HG03469 (cell line): Measurements from ENCODE around the gene AGBL4.

Source experiments
- ATAC-seq: cut with Tn5 transposase; IDR thresholded peaks from one replicate; pipeline ENCODE4 v1.9.1; 2021; ENCODE audit warnings: mild to moderate bottlenecking, moderate library complexity, moderate number of reproducible peaks; ENCODE audit not compliant: unreplicated experiment

The AGBL4 gene

DNA sequence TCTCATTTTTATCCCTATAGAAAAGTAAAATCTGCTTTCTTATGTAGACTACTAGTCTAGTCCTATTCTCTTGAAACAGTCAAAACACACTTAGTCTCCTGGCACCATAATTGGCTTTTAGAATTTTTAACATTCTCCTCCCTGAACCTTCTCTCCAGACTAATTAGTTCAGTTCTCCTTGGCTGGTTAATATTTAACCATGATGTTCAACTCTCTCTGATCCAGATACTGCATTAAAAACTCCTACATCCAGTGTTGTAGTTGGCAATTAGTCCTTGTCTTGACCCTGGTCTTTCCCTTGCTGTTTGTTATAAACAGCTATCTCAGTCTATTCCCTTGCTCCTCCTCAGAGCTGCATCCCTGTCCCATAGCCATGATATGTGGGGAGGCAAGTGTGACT, 824.2 kb downstream of the AGBL4 start:
- ATAC-seq, result no peak

DNA sequence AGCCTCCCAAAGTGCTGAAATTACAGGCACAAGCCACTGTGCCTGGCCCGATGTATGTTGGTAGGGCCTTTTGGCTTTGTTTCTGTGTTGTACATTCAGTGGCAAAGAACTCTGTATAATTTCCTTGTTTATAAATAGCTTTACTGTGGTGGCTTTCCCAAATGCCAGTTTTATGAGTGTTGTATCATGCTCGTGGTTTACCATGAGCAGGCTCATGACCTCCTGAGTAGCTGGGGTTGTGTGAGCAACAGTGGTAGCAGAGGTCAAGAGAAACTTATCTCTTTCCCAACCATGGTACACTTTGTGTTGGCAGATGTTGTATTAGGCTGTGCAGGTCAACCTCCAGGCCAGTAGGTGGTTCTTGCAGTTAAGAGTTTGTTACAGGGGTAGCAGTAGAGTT, 826.7 kb downstream of the AGBL4 start:
- ATAC-seq, result no peak

DNA sequence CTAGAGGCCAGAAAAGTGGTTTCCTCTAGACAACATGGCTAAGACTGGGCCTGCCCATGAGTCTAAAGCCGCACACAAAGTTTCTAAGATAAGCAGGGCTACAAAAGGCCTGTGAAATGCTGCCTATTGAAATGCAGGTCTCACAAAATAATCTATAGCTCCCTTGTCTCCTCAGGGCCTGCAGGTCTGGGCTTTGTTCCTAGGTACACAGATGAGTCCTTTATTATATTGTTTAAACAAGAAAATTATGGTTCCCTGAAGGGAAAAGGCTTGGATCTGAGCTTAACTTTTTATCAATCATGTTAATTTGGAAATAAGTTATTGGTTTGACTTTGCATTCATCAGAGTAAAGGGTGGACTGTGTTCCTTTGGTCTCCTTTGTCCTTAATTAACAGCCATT, 833.6 kb downstream of the AGBL4 start:
- ATAC-seq, result no peak

DNA sequence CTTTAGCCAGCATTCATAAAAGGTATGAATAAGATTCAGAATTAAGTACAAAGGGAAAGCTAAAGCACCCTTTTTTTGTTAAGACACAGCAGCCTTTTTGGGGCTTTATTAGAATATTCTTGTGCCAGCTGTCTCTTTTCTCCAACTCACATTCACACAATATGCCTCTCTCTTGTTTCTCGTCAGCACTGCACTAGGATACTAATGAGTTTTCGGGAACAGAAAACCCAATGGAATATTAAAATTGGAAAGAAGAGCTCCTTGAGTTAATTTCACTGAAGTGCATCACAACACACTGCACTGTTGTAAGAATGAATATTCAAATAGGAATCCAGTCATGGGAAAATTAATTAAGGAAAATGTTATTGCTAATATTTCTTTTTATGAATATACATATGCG, 836.7 kb downstream of the AGBL4 start:
- ATAC-seq, result no peak

DNA sequence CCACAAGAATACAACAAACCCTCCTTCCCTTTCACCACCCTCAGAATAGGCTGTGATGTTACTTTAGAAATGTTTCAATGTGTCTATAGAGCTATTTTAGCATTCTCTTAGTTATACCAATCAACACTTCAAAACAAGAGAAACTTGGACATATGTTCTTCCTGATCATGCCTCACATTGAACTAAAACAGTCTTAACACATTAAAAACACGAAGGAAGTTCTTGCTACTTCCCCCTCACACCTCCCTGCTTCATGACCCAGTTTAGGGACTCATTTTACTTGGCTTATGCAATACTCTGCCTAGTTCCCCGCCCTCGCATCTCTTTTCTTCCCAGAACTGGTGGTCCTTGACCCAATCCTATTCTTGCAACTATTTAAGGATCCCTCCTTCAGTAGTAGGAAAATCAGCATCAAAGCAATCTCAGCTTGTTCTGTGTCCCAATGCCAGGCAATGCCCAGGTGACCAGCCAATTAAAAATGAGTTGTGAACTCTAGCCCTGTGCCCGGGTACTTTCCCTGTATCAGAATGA, 838.2 kb downstream of the AGBL4 start:
- no peak for ATAC-seq

DNA sequence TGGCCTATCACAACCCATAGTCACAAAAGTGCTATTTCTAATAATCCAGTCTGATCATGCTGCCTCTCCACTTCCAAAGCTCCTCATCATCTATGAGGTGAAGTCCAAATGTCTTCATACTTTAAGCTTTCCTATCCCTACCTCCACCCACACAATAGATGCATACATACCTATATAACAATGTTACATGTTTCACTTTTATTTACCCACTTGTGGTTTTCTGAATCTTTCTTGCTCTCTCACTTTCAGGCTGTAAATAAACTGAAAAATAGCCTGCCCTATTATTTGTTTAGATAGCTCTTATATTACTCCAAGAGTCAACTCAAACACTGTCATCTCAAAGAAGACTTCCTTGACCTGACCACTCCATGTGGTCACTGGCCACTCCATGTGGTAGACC, 840.3 kb downstream of the AGBL4 start:
- no peak for ATAC-seq

DNA sequence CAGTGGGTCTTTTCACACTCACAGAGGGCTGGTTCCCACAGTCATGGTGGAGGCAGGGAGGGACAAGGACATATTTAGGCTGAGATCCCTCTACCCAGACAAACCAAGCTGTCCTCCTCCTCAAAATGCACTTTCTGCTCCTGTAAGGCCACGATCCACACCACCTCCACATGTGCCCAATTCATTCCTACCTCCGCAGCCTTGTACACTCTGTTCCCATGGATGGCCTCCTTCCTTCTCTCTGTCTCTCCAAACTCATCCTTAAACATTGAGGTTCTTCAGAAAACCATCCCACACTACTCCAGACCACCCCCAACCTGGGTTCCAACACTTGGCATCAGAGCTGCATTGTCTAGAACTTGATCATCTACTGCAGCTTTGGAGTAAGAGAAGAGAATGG, 842.7 kb downstream of the AGBL4 start:
- no peak for ATAC-seq

DNA sequence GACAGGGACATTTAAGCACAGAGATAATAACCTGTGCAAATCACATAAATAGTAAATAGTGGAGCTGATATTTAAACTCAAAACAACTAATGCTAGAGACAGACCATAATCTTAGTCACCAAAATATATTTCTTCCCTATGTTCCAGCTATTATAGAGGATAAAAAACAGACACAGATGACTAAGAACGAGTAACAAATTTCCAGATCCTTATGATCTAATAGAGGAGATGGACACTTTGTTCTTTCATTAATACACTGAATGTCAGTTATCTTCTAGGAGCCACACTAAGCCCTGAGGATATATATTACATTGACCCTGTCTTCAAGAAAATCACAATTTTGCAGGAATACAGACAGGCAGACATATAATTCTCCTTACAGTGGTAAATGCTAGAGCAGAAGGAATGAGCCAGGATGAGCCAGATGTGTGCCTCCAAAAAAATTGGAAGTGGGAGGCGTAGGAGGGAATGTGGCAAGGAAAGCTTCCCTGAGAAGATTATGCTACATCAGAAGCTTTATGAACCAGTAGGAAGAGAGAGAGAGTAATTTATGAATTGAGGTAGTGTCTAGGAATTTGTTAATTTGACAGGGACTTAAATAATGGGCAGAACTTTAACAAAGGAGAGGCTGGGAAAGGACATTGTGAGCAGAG, 851.7 kb downstream of the AGBL4 start:
- ATAC-seq, result no peak

DNA sequence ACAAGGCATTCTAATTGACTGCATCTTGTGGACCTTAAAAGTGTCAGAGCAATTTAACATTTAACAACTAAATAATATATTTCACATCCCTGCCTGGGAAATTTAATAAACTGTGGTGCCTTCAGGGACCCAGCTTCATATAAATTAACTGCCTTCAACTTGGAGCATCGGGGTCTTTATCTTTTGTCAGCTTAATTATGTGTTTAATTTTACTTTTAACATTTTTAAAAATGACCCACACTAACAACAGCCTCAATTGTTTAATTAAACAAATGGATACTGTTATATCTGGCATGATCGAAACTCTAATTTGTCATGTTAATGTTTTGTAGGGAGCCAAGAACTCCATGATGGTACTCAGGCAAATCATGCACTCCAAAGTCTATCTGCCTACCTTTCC, 857.7 kb downstream of the AGBL4 start:
- no peak for ATAC-seq

DNA sequence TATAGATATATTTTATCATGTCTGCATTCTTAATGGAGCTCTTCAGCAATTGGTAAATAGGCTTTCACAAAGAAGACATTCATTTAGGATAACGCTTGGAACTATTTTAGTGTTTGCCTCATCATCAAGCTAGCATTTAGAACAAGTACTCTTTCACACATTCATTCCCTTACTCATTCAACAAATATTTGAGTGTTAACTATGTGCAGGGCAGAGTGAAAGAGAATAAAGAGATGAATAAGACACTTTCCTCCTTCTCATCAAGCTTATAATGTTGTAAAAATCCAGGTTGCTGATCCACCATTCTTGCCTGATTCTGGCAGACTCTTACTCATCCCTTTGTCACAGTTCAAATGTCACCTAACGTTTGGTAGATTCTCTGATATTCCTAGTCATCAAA, 860.7 kb downstream of the AGBL4 start:
- ATAC-seq, result no peak

DNA sequence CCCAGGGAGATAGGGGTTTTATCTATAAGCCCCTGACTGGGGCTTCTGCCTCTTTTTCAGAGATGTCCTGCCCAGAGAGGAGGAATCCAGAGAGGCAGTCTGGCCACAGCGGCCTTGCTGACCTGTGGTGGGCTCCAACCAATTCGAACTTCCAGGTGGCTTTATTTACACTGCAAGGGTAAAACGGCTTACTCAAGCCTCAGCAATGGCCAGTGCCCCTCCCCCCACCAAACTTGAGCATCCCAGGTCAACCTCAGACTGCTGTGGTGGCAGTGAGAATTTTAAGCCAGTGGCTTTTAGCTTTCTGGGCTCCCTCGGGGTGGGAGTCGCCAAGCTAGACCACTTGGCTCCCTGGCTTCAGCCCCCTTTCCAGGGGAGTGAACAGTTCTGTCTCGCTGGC, 863.1 kb downstream of the AGBL4 start:
- no peak for ATAC-seq

DNA sequence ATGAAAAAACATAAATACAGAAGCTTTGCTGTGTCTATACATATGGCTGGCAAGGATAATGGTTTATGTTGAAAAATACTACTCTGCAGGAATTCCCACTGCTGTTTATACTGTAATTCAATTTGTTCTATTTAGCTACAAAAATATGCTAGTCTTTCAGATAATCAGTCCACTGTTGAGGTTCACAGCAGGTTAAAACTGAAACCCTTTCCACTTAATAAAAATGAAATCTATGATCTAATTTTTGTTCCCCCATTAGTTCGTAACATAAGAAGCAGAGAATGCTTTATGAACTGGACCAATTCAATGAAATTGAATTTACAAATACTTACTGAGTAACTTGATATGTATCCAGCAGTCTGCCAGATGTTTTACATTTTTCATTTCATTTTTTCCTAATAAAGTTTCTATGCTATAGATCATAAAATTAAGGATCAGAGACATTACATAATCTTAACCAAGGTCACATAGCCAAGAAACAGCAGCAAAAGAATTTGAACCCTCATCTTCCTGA, 887.0 kb downstream of the AGBL4 start:
- no peak for ATAC-seq

DNA sequence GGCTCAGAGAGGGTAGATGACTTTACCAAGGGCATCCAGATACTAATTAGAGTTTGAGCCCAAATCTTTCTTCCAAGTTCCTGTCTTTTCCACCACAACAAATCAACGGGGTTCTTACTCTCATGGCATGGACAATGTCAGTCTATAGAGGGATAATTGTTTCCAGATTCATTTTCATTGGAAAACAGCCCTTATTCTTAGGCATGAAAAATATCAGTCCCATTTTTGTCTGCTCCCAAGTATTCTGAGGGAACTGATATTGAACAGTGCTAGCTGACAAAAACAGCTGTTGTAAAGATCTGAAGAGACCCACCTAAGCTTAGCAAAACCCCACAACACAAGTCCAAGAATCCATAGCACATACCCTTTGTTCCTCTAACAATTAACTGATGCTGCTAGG, 898.0 kb downstream of the AGBL4 start:
- ATAC-seq, result no peak

DNA sequence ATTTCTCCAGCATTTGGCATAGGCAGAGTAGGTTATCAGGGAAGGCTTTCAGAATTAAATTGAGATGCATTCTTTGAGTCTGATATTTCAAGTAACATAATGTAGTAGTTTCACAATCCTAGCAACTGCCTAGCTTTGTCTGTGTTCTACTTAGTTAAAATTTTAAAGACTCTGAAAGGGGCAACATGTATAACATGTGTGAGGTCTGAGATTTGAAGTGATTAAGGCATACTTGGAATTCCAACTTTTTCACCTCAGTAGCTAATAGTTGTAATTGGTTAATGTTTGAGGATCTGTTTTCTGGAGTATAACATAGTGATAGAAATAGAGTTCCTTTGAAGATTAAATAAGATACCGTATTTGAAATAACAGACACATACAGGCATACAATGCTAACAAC, 911.8 kb downstream of the AGBL4 start:
- no peak for ATAC-seq

DNA sequence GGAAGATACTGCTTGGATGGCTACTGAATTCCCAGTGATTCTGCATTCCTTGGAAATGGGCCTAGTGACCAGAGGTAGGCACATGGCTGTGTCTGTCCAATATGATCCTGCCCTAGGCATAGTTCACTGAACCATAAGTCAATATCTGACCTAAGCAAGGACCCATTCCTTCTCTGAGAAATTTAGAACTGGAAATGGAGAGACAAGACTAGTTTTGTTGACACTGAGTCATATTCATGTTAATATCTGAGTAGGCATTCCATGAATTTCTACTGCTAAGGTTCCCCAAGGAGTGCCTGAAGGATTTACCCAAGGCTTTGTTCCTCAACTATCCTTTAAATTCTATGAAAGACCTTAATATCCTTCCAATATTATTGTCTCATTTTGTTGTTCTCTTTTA, 917.3 kb downstream of the AGBL4 start:
- ATAC-seq, result no peak

DNA sequence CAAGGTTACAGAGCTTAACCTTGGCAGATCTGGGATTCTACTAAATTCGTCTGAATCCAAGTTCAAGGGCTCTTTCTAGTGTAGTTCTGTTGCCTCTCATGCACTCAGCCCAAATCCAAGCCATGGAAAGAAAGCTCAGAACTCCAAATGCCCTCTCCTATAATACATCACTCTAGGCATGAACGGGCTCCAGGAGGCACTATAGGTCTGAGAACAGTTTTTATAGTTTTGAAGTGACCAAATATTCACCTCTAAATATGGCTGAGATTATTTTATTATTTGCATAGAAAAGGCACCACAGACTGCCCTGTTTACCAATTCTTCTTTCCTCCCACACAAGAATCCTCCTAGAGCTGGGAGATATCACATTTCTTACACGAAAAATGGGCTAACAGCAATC, 919.2 kb downstream of the AGBL4 start:
- no peak for ATAC-seq

DNA sequence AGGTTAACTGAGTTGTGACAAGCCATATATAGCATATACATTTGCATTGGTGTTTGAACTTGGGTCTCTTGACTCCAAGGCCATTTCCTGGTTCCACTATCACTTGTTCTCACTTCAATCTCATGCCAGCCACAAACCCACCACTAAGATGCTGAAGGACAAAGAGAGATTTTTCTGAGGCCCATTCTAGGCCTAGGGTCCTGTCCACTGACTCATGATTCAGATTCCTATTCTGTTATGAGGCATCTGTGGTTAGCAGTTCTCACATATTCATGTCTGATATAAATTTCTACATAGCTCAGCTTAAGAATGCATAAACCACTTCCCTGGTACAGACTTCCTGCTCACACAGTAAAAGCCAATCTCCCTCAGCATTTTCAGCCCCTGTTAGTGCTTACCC, 921.0 kb downstream of the AGBL4 start:
- ATAC-seq, result peak; percentile 67

DNA sequence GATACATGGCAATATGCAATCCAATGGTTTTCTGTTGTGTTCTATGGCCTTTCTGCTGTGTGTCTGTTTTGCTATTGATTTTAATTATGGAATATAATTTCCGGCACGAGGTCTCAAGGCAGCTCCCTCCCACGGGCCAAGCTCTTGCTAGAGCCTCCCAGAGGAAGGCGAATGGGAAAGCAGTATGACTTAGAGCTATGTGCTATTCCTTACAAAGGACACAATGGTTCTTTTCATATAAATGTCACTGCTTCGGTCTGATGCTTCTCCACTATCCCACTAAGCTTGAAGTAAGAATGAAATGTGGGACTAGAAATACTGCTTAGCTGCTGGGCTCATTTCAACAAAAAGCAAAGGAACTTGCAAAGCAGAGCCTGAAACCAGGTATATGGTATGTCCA, 924.9 kb downstream of the AGBL4 start:
- ATAC-seq, result no peak

DNA sequence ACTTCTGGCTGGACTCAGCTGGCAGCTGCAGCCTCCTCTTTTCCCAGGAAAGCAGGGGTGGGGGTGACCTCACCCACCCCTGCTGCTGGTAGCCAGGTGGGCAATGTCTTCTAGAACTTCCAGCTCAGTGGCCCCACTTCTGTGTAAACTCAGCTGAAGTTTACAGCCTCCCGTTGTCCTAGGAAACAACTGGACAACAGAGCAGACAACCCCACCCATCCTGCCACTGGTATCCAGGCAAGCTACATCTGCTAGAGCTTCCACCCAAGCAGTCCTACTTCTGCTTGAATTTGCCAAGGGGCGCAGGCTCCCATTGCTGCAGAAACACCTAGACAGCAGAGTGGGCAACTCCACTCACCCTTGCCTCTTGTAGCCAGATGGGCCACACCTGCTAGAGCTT, 937.4 kb downstream of the AGBL4 start:
- ATAC-seq, result no peak

DNA sequence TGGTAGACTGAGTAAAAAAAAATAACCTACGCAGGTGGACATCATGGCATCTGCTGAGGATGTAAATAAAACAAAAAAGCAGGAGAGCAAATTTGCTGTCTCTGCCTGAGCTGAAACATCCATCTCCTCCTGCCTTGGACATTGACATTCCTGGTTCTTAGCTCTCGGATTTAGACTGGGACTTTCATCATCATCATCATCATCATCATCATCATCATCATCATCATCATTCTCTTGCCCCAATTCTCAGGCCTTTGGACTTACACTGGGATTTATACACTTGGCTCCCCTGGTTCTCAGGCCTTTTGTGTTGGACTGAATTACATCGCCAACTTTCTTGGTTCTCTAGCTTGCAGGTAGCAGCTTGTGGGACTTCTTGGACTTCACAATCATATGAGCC, 938.7 kb downstream of the AGBL4 start:
- no peak for ATAC-seq

DNA sequence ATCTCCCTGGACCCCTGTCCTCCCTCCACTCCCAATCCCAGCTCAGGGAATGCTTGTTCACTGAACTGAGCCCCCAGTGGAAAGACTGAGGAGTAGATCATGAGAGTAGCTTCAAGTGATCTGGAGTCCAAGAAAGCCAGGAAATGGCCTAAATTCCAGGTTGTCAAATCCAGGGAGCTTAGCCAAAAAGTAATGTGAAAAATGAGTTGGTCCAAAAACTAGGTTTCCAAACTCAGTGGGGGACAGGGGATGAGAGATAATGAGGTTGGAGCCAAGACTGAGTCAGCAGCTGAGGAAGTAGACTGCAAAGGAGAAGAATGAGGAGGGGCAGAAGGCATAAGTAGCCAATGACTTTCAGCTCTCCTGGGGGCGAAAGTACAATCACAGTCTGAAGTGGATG, 963.0 kb downstream of the AGBL4 start:
- no peak for ATAC-seq

DNA sequence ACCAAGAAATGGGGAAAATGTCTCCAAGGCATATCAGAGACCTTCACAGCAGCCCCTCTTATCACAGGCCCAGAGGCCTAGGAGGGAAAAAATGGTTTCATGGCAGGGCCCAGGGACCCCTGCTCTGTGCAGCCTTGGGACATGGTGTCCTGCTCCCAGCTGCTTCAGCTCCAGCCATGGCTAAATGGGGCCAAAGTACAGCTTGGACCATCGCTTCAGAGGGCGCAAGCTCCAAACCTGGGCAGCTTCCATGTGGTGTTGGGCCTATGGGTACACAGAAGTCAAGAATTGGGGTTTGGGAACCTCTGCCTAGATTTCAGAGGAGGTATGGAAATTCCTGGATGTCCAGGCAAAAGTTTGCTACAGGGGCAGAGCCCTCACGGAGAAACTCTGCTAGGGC, 964.7 kb downstream of the AGBL4 start:
- ATAC-seq, result no peak

DNA sequence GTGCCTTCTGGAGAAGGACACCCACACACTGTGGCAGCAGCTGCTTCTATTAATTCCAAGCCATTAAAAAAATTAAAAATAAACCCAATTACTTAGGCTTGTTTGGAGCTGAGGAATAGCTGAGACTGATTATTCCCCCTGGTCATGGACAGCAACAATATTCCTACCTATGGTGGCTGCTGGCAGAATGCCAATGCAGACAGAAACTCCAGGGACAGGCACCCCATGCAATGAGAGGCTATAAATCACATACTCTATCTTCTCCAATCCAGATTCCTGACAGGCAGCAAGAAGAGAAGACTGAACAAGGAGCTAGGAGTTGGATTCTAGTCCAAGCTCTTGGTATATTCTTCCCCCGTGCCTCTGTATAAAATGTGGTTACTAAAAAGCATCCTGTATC, 971.7 kb downstream of the AGBL4 start:
- ATAC-seq, result no peak
